Activated CD4-positive, alpha-beta T cell treated with anti-CD3 and anti-CD28 coated beads, Interleukin-2, amount 10 ng/mL, durations not matched to agents 24 days and 14 days (primary cell): ENCODE results near the gene PHKA1. TPM values are rescaled to one million over a fixed set of nuclear protein-coding genes. Genes with fewer than 3 reads are reported as not detected.
"Not testable (repeated sequence)": the region's sequence is repeated elsewhere in the genome, so short reads cannot be mapped to it uniquely, and the experiment has no call there.

Experiments
- DNase-seq: peaks from one replicate; pipeline ENCODE4 v3.0.0; 2022
- H3K27ac Mint-ChIP-seq: one replicate; pipeline ENCODE4 v1.8.0; 2022; ENCODE audit warnings: mild to moderate bottlenecking, mixed read lengths
- H3K27me3 Mint-ChIP-seq: one replicate; pipeline ENCODE4 v1.8.0; 2022; ENCODE audit warnings: mixed read lengths
- H3K36me3 Mint-ChIP-seq: one replicate; pipeline ENCODE4 v1.8.0; 2022; ENCODE audit warnings: low read depth, mild to moderate bottlenecking, mixed read lengths
- H3K4me1 Mint-ChIP-seq: one replicate; pipeline ENCODE4 v1.8.0; 2021; ENCODE audit warnings: mixed read lengths
- H3K4me3 Mint-ChIP-seq: one replicate; pipeline ENCODE4 v1.8.0; 2022; ENCODE audit warnings: mild to moderate bottlenecking, moderate library complexity, mixed read lengths
- H3K9me3 Mint-ChIP-seq: one replicate; pipeline ENCODE4 v1.8.0; 2021; ENCODE audit warnings: mixed read lengths
- intact Hi-C: fragments of 100-400 bp; cut with micrococcal nuclease; formaldehyde crosslinking; loops from one replicate; pipeline ENCODE4 v1.15.1; 2023
- total RNA-seq: library from RNA; stranded (reverse); gene quantifications from 2 replicates; pipeline ENCODE4 v1.2.3, GENCODE V29; 2022

Gene PHKA1
- 9.2 and 9.9 TPM in 2 replicates for total RNA-seq

DNA sequence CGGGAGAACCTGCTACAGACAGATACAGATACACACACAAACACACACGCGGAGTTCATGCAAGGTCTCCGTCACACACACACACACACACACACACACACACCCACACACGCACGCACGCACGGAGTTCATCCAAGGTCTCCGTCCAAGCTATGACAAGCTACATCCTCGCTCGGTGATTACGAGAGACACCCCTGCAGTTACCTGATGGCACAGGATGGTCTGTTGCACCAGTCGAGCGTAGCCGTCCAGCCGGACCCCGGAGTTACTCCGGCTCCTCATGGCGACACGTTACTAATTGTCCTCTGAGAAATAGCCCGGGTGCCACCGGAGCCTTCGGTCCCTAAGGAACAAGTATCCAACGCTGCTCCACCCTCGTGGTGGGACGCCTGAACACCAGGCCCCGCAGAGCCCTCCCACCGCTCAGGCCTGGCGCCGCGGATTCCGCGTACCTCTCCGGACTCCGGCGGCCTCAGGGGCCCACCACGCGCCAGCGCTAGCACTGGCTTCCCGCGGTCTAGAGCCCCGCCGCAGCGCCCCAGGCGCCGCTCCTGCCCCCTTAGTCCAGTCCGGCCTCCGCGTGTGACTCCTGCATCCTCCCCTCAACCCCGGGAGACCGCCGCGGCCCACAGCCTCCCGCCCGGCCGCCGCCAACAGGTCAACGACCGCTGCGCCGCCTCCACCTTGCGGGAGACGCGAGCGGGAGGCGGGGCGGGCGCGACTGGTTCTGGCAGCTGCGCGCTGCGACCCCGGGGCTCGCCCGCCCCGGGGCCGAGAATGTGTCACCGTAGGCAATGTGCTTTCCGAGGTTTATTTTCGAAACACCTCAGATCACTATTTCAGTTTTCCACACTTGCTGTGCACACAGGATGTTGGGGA is at the start of gene PHKA1:
Gene PHKA1 (minus strand): TSS at position 708 of the 879 bp plus-strand sequence. CDS start 426 bp downstream, at position 282.
- Mint-ChIP-seq H3K27ac (peak within 1 kb of the TSS; percentile 80), H3K4me3 (peak within 1 kb of the TSS; percentile 80), H3K4me1 (peaks cover 11% of the 10 kb centered on the region)
- not testable (repeated sequence) for H3K9me3 Mint-ChIP-seq, H3K27me3 Mint-ChIP-seq, H3K36me3 Mint-ChIP-seq
- peak; percentile 80 for DNase-seq
- intact Hi-C loops = loop anchor here (1.0 to 2.0 kb wide), 3 partner anchors 93 to 405 kb away; partner anchors contain the start of gene HDAC8

DNA sequence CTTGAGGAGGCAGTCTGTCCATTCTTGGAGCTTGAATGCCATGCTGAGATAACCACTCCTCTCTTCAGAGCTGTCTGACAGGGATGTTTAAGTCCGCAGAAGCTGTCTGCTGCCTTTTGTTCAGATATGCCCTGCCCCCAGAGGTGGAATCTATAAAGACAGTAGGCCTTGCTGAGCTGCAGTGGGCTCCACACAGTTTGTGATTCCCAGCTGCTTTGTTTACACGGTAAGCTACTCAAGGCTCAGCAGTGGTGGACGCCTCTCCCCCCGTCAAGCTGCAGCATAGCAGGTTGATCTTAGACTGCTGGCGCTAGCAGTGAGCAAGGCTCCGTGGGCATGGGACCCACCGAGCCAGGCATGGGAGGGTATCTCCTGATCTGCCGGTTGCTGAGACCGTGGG is 46.3 kb upstream of the PHKA1 start:
- H3K27ac Mint-ChIP-seq, H3K36me3 Mint-ChIP-seq, H3K9me3 Mint-ChIP-seq, H3K4me1 Mint-ChIP-seq, H3K4me3 Mint-ChIP-seq, DNase-seq, intact Hi-C loops, H3K27me3 Mint-ChIP-seq: not testable (repeated sequence)

DNA sequence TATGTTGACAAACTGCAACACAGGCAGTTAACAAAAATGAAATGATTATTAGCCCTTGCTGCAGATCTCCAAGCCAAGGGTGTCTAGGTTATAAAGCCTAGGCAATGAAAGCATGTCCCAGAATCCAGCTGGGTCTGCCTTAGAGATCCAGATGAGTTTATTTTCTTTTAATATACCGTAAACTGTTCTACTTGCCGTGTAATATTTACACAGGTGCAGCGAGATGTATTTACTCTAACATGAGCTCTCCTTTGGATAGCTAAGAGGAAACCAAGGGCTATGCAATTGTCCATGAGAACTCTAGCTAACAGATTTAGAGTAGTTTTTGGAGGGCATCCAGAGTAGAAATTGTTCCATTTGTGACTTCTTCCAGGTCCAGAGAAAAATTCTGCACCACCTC is 34.4 kb upstream of the PHKA1 start:
- H3K9me3 Mint-ChIP-seq, H3K4me3 Mint-ChIP-seq, DNase-seq, H3K27me3 Mint-ChIP-seq, H3K4me1 Mint-ChIP-seq, intact Hi-C loops, H3K27ac Mint-ChIP-seq, H3K36me3 Mint-ChIP-seq: not testable (repeated sequence)

DNA sequence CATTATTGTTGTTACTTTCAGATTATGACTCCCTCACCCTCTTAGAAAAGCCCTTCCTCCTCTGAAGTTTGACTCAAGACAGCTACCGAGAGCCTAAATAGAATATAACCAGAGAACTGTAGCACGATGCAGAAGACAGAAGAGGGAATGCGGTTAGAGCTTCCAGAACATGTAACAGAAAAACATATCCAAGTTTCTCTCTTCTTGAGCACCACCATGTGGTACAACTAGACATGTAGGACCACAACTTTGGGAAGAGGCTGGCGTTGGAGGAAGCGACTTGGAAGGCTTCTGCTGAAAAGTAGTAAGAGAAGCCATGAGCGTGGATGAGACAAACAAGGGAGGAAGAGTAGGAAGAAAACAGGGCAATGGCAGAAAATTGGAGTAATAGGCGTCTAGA is 31.4 kb upstream of the PHKA1 start:
- H3K4me1 Mint-ChIP-seq, H3K27me3 Mint-ChIP-seq, DNase-seq, H3K36me3 Mint-ChIP-seq, H3K9me3 Mint-ChIP-seq, intact Hi-C loops, H3K4me3 Mint-ChIP-seq, H3K27ac Mint-ChIP-seq: not testable (repeated sequence)

DNA sequence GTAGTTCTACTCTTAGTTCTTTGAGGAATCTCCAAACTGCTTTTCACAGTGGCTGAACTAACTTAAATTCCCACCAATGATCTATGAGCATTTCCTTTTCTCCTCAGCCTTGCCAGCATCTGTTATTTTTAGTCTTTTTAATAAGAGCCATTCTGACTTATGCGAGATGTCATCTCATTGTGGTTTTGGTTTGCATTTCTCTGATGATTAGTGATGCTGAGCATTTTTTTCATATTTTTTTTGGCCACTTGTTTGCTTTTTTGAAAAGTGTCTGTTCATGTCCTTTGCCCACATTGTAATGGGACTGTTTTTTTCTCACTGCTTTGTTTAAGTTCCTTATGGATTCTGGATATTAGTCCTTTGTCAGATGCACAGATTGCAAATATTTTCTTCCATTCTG is 21.5 kb upstream of the PHKA1 start:
- intact Hi-C loops = no loop called here
- peaks cover 4% of the 10 kb centered on the region for H3K9me3 Mint-ChIP-seq
- no peak for DNase-seq
- H3K4me3 Mint-ChIP-seq = no peak overlapping the region
- no peak overlapping the region for H3K27ac Mint-ChIP-seq
- H3K36me3 Mint-ChIP-seq = no peaks in the 10 kb centered on the region
- peaks cover 14% of the 10 kb centered on the region for H3K27me3 Mint-ChIP-seq
- H3K4me1 Mint-ChIP-seq = no peaks in the 10 kb centered on the region

DNA sequence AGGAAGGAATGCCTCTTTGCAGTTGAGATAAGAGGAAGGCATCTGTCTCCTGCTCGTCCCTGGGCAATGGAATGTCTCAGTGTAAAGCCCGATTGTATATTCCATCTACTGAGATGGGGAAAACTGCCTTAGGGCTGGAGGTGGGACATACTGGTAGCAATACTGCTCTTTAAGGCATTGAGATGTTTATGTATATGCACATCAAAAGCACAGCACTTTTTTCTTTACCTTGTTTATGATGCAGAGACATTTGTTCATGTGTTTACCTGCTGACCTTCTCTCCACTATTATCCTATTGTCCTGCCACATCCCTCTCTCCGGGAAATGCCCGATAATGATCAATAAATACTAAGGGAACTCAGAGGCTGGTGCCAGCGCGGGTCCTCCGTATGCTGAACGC is 19.5 kb upstream of the PHKA1 start:
- H3K27ac Mint-ChIP-seq, H3K36me3 Mint-ChIP-seq, H3K4me3 Mint-ChIP-seq, intact Hi-C loops, DNase-seq, H3K9me3 Mint-ChIP-seq, H3K4me1 Mint-ChIP-seq: not testable (repeated sequence)
- H3K27me3 Mint-ChIP-seq = peaks cover 14% of the 10 kb centered on the region

DNA sequence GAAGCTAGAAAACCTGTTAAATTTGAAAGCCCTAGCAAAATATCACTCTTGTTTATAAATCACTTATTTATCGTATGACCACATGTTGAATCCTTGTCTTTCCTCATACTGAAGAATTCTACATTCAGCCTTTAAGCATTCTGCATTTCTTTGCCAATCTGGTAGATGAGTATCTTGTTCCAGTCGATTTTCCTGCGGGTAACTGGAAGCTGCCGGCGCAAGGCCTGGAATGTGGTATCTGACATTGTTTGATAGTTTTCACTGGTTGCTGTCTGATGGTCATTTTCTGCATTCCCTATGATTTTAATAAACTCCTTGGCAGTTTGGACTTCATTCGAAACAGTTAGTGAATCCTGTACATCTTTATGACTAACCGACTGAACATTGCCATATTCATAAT is 13.7 kb upstream of the PHKA1 start:
- no peak overlapping the region for H3K4me3 Mint-ChIP-seq
- H3K36me3 Mint-ChIP-seq = no peaks in the 10 kb centered on the region
- peaks cover 9% of the 10 kb centered on the region for H3K27me3 Mint-ChIP-seq
- no peaks in the 10 kb centered on the region for H3K9me3 Mint-ChIP-seq
- intact Hi-C loops = no loop called here
- DNase-seq = no peak
- no peak overlapping the region for H3K27ac Mint-ChIP-seq
- no peaks in the 10 kb centered on the region for H3K4me1 Mint-ChIP-seq

DNA sequence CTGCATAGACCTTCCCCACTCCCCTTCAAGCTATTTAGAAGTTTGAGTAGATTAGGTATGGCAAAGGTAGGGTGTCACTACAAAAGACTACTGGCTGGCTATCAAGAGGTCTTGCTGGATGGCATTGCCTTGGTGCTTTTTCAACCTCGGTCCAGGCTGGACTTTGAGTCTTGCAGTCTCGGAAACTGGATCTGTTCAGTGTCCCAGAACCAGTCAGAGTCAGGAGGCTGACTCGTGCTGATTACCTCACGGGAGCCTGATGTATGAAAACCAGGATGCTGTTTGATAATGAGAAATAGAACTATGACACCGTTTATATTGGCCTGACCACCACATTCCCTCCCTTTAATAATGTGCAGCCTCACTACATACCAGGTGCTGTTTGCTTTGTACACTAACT is 2.7 kb upstream of the PHKA1 start:
- no peak for DNase-seq
- H3K9me3 Mint-ChIP-seq = no peaks in the 10 kb centered on the region
- H3K27ac Mint-ChIP-seq = no peak overlapping the region
- H3K36me3 Mint-ChIP-seq = peaks cover 1% of the 10 kb centered on the region
- H3K4me3 Mint-ChIP-seq = no peak overlapping the region
- H3K27me3 Mint-ChIP-seq = peaks cover 5% of the 10 kb centered on the region
- peaks cover 11% of the 10 kb centered on the region for H3K4me1 Mint-ChIP-seq
- intact Hi-C loops = no loop called here

DNA sequence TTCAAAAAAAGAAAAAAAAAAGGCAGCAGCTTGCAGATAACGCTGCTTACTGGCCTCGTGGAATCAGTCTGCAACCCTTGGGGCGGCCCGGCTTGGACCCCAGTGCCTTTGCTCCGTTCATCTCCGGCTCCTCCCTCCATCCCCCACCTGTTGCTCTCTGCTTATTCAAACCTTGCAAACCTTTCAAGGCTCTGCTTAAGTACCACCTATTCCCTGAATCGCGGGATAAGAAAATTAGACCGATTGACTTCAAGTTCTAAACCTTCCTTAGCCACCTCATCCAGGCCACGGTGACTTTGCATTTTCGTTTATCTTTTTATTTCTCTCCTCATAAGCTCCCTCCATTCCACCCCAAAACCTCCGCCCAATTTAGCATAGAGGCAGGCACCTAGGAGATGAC is 1.4 kb upstream of the PHKA1 start:
- H3K27ac Mint-ChIP-seq = no peak overlapping the region
- H3K36me3 Mint-ChIP-seq = peaks cover 1% of the 10 kb centered on the region
- intact Hi-C loops = loop anchor here (2.0 kb wide), 1 partner anchor 407 kb away; no protein-coding TSS in a partner anchor
- DNase-seq = no peak
- peaks cover 11% of the 10 kb centered on the region for H3K4me1 Mint-ChIP-seq
- no peaks in the 10 kb centered on the region for H3K9me3 Mint-ChIP-seq
- peak overlapping the region; percentile 47 for H3K4me3 Mint-ChIP-seq
- peaks cover 5% of the 10 kb centered on the region for H3K27me3 Mint-ChIP-seq

DNA sequence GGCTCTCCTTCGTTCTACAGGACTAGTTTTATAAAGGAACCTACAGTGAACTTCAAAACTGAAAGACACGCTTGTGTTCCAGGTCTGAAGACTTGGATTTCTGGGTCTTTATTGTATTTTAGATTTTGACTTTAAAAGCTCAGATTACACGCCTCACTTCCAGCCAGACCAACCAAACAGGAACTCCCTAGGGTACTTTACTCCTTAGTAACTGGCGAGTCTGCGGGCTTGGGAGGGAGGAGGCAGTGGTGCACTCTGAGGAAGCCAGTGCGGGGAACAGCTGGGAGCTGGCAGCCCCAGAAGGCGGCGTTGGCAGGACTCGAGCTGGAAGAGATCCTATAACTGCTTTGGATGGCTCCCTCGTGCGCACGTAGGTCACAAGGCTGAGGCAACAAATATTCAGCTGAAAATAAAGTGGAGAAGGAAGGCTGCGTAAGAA is 391 bp upstream of the PHKA1 start:
- H3K4me3 Mint-ChIP-seq = peak overlapping the region; percentile 80
- DNase-seq = peak; percentile 53
- H3K36me3 Mint-ChIP-seq = peaks cover 1% of the 10 kb centered on the region
- H3K27ac Mint-ChIP-seq = peak overlapping the region; percentile 80
- H3K27me3 Mint-ChIP-seq = peaks cover 5% of the 10 kb centered on the region
- intact Hi-C loops = loop anchor here (2.0 kb wide), 1 partner anchor 406 kb away; no protein-coding TSS in a partner anchor
- no peaks in the 10 kb centered on the region for H3K9me3 Mint-ChIP-seq
- peaks cover 11% of the 10 kb centered on the region for H3K4me1 Mint-ChIP-seq

DNA sequence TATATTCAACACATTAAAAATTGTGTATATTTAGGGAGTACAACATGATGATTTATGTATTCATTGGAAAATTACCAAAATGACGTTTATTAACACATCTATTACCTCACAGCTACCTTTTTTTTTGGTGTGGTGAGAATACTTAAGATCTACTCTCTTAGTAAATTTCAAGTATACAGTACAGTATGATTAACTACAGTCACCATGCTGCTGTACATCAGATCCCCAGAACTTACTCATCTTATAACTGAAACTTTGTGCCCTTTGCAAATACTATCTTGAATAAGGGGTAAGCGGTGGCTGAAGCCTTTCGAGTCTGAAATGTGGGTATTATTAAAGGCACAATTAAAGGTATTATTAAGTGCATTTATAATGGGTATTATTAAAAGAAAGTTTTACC is 976 bp downstream of the PHKA1 start:
- H3K27ac Mint-ChIP-seq = peak overlapping the region; percentile 68
- intact Hi-C loops = loop anchor here (1.0 to 2.0 kb wide), 2 partner anchors 92 to 140 kb away; partner anchors contain the start of gene HDAC8
- H3K4me3 Mint-ChIP-seq = peak overlapping the region; percentile 80
- DNase-seq = no peak
- H3K4me1 Mint-ChIP-seq = peaks cover 11% of the 10 kb centered on the region
- peaks cover 5% of the 10 kb centered on the region for H3K27me3 Mint-ChIP-seq
- H3K9me3 Mint-ChIP-seq = no peaks in the 10 kb centered on the region
- peaks cover 4% of the 10 kb centered on the region for H3K36me3 Mint-ChIP-seq

DNA sequence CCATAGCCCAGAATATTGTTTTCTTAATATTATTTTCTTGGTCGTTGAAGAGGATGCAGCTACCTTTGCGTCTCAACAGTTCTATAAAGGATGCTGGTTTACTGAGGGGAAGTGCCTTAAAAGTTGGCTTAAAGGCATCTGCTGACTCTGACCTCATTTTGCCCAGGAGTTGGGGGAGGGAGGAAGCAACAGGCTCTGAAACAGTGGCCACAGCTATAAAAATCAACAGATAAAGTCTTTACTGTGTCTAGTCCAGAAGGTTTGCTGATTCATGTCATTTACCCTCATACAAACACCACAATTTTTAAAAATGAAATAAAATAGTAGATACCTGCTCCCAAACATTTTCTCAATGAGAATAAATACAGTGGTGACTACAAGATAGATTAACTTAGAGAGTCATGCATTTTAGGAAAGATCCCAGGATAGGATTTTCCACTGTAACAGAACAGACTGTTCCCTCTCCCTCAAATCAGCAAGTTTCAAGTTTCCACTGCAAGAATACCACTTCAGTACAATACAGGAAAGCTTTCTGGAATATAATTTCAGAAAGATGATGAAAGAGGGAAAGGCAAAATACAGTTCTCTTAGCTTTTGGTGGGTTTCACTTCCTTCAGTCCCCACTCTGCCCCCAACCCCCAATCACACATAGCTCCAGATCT is 1.9 kb downstream of the PHKA1 start:
- Mint-ChIP-seq H3K36me3 (peaks cover 4% of the 10 kb centered on the region), H3K9me3 (no peaks in the 10 kb centered on the region), H3K27me3 (peaks cover 5% of the 10 kb centered on the region), H3K27ac (no peak overlapping the region), H3K4me3 (peak overlapping the region; percentile 26), H3K4me1 (peaks cover 11% of the 10 kb centered on the region)
- no peak for DNase-seq
- intact Hi-C loops = loop anchor here (2.0 kb wide), 1 partner anchor 139 kb away; the partner anchor contains the start of gene HDAC8

DNA sequence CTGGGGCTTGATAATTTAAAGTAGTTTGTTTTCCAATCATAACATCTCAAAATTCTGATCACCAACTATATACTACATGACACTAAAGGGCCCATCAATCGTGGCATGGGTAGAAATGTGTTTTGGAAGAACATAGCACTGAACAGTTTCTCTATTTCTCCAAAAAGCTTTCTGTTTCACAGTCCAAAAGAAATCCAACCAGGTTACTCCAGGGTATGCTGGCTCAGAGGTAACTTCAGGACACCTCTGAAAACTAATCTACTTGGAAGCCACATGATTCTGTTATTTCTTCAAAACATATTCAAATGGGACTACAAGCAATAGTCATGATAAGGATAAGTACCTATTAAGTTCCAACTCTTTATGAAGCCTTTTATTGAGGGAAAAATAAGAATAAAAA is 8.3 kb downstream of the PHKA1 start:
- Mint-ChIP-seq H3K4me1 (no peaks in the 10 kb centered on the region), H3K36me3 (peaks cover 9% of the 10 kb centered on the region), H3K27me3 (no peaks in the 10 kb centered on the region), H3K4me3 (no peak overlapping the region), H3K27ac (no peak overlapping the region), H3K9me3 (peaks cover 2% of the 10 kb centered on the region)
- intact Hi-C loops = no loop called here
- no peak for DNase-seq

DNA sequence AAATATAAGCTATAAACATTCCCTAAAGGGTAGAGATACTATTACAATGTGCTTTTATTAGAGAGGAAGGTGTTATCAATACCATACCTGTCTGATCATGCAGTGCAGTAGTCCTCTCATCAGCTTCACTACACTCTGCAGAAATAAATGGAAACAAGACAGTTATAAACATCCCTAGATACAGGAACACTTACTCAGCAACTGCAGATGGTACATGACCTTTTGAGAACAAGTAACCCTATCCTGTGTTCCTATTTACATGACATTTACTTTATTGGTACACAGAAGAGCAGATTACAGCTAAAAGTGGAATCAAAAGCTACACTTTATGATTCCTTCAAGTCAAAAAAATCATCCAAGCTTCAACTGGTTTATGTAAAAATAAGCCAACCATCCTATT is 9.0 kb downstream of the PHKA1 start:
- Mint-ChIP-seq H3K4me1 (no peaks in the 10 kb centered on the region), H3K27ac (no peak overlapping the region), H3K27me3 (no peaks in the 10 kb centered on the region), H3K36me3 (peaks cover 9% of the 10 kb centered on the region), H3K4me3 (no peak overlapping the region), H3K9me3 (peaks cover 2% of the 10 kb centered on the region)
- intact Hi-C loops = no loop called here
- DNase-seq = no peak
